Fibroblast of lung (primary cell): ENCODE results near the gene ADAP1.

Experiments
- CTCF ChIP-seq, 2 donors: IDR thresholded peaks in 1 of 2; conservative IDR thresholded peaks in 1 of 2; 1 replicate in 1 of 2; 2 replicates in 1 of 2; pipeline ENCODE4 v1.5.1; 2011 to 2012; ENCODE audit warnings: low read length in 2 of 2, control low read depth in 1 of 2, inconsistent platforms in 1 of 2, low read depth in 1 of 2, mild to moderate bottlenecking in 1 of 2
- EZH2 ChIP-seq: IDR thresholded peaks from 2 replicates; pipeline ENCODE4 v1.5.1; 2012; ENCODE audit warnings: low read length, control low read depth, mild to moderate bottlenecking; ENCODE audit errors: missing control alignments

DNA sequence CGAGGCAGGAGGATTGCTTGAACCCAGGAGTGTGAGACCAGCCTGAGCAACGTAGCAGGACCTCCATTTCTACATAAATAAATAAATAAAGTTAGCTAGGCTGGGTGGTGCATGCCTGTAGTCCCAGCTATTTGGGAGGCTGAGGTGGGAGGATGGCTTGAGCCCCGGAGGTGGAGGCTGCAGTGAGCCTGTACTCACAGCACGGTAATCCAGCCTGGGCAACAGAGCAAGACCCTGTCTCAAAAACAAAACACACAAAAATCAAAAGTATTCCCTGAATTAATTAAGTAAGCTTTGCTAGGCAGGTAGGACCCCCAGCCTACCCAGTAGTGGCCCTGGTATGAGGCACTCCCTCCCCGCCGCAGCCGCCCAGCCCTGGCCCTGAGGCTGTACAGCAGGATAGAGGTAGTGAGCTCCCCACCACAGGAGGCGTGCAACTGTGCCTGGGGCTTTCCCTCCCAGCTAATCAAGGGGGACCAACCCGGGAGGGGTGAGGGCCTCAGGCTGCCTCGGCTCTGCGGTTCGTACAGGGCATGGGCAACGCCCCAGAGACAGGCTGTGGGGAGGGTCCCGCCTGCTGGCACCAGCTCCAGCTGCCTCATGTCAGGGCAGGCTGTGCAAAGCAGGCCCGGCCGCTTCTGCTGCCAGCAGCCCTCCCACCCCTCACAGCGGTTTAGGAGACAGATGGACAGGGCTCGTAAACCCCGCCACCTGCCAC lies 27.5 kb upstream of the ADAP1 start:
- no peak for TF ChIP-seq CTCF (conservative IDR thresholded peaks at IDR 0.05 in 1 of 2, IDR thresholded peaks at IDR 0.05 in 1 of 2; ENCODE audit: low read depth in 1 of 2, low read length in 2 of 2)
- no peak for TF ChIP-seq EZH2
